WI38 (cell line): ENCODE data around the gene SH3BGR.

Experiments
- H3K4me3 ChIP-seq: 2 replicates; pipeline ENCODE4 v1.5.1; 2011; ENCODE audit warnings: low read depth, mild to moderate bottlenecking, control low read depth, low read length
- TF ChIP-seq, protein P1 (sequence below): IDR thresholded peaks from 2 replicates; pipeline ENCODE4 v1.5.1; 2012; ENCODE audit warnings: low read depth, mild to moderate bottlenecking, control low read depth, low read length

The SH3BGR gene

DNA sequence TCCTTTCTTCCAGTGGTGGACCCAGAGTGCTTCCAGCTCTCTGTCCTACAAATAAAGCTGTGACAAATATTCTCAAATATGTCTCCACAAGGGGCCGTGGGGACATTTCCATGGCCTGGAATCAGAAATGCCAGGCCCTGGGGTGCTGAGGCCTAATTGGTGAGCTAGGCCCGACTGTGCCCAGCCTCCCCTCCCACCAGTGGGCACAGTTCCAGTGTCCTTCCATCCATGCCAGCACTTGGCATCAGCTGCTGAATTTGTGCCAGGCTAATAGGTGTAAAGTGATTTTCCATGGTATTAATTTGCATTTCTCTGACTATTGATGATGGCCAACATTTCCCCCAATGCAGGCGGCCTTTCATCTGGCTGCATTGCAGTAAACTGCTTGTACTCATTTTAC is 112.4 kb downstream of the SH3BGR start:
- TF ChIP-seq, protein P1, sequence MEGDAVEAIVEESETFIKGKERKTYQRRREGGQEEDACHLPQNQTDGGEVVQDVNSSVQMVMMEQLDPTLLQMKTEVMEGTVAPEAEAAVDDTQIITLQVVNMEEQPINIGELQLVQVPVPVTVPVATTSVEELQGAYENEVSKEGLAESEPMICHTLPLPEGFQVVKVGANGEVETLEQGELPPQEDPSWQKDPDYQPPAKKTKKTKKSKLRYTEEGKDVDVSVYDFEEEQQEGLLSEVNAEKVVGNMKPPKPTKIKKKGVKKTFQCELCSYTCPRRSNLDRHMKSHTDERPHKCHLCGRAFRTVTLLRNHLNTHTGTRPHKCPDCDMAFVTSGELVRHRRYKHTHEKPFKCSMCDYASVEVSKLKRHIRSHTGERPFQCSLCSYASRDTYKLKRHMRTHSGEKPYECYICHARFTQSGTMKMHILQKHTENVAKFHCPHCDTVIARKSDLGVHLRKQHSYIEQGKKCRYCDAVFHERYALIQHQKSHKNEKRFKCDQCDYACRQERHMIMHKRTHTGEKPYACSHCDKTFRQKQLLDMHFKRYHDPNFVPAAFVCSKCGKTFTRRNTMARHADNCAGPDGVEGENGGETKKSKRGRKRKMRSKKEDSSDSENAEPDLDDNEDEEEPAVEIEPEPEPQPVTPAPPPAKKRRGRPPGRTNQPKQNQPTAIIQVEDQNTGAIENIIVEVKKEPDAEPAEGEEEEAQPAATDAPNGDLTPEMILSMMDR = no peak
- no peak overlapping the region for H3K4me3 ChIP-seq
